ENCODE measurements around the gene ERAP2.

The ERAP2 gene

DNA sequence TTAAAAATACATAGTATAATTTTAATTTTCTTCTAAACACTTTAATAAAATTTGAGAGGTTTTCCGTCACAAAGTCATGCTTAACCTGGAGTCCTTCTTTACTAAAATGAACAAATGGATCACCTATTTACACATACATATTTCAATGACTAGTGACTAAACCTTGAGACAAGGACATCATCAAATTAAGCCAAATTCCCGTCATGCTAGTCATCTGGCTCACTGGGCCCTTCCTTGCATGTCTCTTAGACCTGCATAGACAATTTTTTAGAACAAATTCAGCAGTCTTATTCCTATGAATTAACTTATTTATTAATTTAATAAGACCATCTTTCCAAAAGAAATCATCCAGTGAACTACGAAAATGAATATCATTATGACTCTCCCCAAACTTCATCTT lies 26.6 kb downstream of the ERAP2 start:
- H3K18ac ChIP-seq (ENCODE audit: low read depth in 1 of 2, low read length in 2 of 2) = no peak overlapping the region
- no peaks in the 10 kb centered on the region for H3K4me1 ChIP-seq (ENCODE audit: control insufficient read depth, insufficient read depth, low read depth, low read length)
- H2AFZ ChIP-seq (ENCODE audit: low read depth, low read length) = no peak overlapping the region
- no peak overlapping the region for H4K8ac ChIP-seq (ENCODE audit: low read length)
- H2BK15ac ChIP-seq (ENCODE audit: low read depth, poor library complexity, severe bottlenecking) = no peak overlapping the region
- H3K14ac ChIP-seq (ENCODE audit: low read length in 2 of 2) = no peak overlapping the region
- H4K91ac ChIP-seq (ENCODE audit: low read length) = no peak overlapping the region
- no peak overlapping the region for H3K4me3 ChIP-seq (ENCODE audit: insufficient read depth in 1 of 2, low read depth in 1 of 2, low read length in 2 of 2)
- no peak overlapping the region for H3K27ac ChIP-seq (ENCODE audit: low read length, poor library complexity, severe bottlenecking)
- no peaks in the 10 kb centered on the region for H3K79me1 ChIP-seq (replicated peaks; ENCODE audit: low read length, poor library complexity, severe bottlenecking)
- no peak overlapping the region for H3K4me2 ChIP-seq (ENCODE audit: low read length, poor library complexity, severe bottlenecking)
- no peak overlapping the region for H3K9ac ChIP-seq (ENCODE audit: low read length)
- no peak overlapping the region for H2BK120ac ChIP-seq (ENCODE audit: low read depth, low read length)
- H3K23ac ChIP-seq (ENCODE audit: low read length in 2 of 2) = no peak overlapping the region
- H2BK5ac ChIP-seq (ENCODE audit: low read depth, low read length, poor library complexity, severe bottlenecking) = no peak overlapping the region
- no peak for DNase-seq
- no peaks in the 10 kb centered on the region for H3K9me3 ChIP-seq (ENCODE audit: control insufficient read depth, low read length)
- H3K27me3 ChIP-seq (ENCODE audit: control insufficient read depth in 1 of 2, insufficient read depth in 1 of 2, low read length in 2 of 2) = no peaks in the 10 kb centered on the region
- 98% methylated on average over 2 of the region's 3 CpGs for WGBS
- H2AK5ac ChIP-seq (ENCODE audit: low read length, severe bottlenecking) = no peak overlapping the region
- H3K36me3 ChIP-seq (ENCODE audit: control insufficient read depth in 1 of 2, insufficient read depth in 2 of 2, low read depth in 1 of 2, low read length in 2 of 2) = peaks cover 1 to 63% of the 10 kb centered on the region in 2 experiments
- H3K4ac ChIP-seq (ENCODE audit: low read depth in 1 of 2, low read length in 2 of 2) = no peak overlapping the region
- no peak overlapping the region for H2BK12ac ChIP-seq (ENCODE audit: low read length in 2 of 2)

DNA sequence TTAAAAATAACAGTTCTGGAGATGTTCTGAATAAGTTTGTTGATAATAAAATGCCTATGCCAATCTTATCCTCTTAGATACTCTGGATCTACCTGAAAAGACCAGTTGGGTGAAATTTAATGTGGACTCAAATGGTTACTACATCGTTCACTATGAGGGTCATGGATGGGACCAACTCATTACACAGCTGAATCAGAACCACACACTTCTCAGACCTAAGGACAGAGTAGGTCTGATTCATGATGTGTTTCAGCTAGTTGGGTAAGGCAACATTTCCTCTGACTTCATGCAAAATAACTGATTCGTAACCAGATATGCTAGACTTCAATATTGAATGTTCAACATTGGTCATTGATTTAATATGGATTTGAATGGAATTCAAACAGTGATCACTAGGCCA lies 27.0 kb downstream of the ERAP2 start:
- H3K23ac ChIP-seq (ENCODE audit: low read length in 2 of 2) = no peak overlapping the region
- no peak overlapping the region for H2BK12ac ChIP-seq (ENCODE audit: low read length in 2 of 2)
- H2BK5ac ChIP-seq (ENCODE audit: low read depth, low read length, poor library complexity, severe bottlenecking) = no peak overlapping the region
- H3K27me3 ChIP-seq (ENCODE audit: control insufficient read depth in 1 of 2, insufficient read depth in 1 of 2, low read length in 2 of 2) = no peaks in the 10 kb centered on the region
- H2AK5ac ChIP-seq (ENCODE audit: low read length, severe bottlenecking) = no peak overlapping the region
- H4K91ac ChIP-seq (ENCODE audit: low read length) = no peak overlapping the region
- H3K36me3 ChIP-seq (ENCODE audit: control insufficient read depth in 1 of 2, insufficient read depth in 2 of 2, low read depth in 1 of 2, low read length in 2 of 2) = peaks cover 0 to 65% of the 10 kb centered on the region in 2 experiments
- no peak overlapping the region for H3K9ac ChIP-seq (ENCODE audit: low read length)
- no peaks in the 10 kb centered on the region for H3K4me1 ChIP-seq (ENCODE audit: control insufficient read depth, insufficient read depth, low read depth, low read length)
- no peak overlapping the region for H3K4ac ChIP-seq (ENCODE audit: low read depth in 1 of 2, low read length in 2 of 2)
- H3K79me1 ChIP-seq (replicated peaks; ENCODE audit: low read length, poor library complexity, severe bottlenecking) = no peaks in the 10 kb centered on the region
- H2AFZ ChIP-seq (ENCODE audit: low read depth, low read length) = no peak overlapping the region
- no peak overlapping the region for H4K8ac ChIP-seq (ENCODE audit: low read length)
- H3K27ac ChIP-seq (ENCODE audit: low read length, poor library complexity, severe bottlenecking) = no peak overlapping the region
- 100% methylated on average over 1 of the region's 2 CpGs for WGBS
- DNase-seq = no peak
- no peak overlapping the region for H2BK15ac ChIP-seq (ENCODE audit: low read depth, poor library complexity, severe bottlenecking)
- H3K4me3 ChIP-seq (ENCODE audit: insufficient read depth in 1 of 2, low read depth in 1 of 2, low read length in 2 of 2) = no peak overlapping the region
- H3K4me2 ChIP-seq (ENCODE audit: low read length, poor library complexity, severe bottlenecking) = no peak overlapping the region
- no peak overlapping the region for H3K18ac ChIP-seq (ENCODE audit: low read depth in 1 of 2, low read length in 2 of 2)
- no peak overlapping the region for H3K14ac ChIP-seq (ENCODE audit: low read length in 2 of 2)
- H2BK120ac ChIP-seq (ENCODE audit: low read depth, low read length) = no peak overlapping the region
- no peaks in the 10 kb centered on the region for H3K9me3 ChIP-seq (ENCODE audit: control insufficient read depth, low read length)

DNA sequence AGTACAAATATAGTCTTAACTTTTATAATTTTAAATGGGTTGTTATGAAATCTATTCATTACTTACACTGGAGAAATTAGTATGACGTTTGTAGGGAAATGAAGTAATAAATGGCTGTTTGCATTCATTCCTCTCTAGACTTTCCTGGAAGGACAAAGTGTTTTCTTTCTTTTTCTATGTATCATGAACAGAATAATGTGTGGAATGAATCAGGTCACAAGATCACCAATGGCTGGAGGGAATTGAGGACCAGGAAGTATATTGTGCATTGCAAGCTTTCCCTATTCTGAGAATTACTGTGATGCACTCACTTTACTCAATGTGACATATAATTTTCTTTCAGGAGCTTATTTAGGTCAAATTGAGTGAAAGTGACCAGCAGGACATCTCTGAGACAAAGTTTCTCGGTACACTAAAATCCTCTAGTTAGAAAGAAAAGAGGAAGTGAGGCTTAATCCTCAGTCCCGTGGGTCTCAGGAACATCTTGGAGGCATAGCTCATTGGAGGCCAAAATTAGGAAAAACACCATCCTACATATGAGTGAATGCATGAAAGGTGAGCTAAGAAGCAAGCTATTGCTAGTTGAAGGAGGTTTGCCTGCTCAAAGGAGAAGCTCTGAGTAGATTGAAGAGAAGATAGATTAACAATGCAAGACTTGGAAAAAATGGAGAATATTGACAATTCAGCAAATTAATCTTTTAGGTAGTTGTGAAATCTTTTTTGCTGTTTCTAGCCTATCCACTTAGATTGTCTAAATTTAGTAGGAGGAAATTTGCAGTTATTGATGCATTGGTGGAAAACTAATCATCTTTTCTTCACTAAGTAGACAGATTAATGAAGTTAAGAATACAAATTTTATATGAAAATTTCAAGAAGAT lies 28.0 kb downstream of the ERAP2 start:
- Histone ChIP-seq H3K23ac (ENCODE audit: low read length in 2 of 2) (no peak overlapping the region), H3K9me3 (ENCODE audit: control insufficient read depth, low read length) (no peaks in the 10 kb centered on the region), H3K4me2 (ENCODE audit: low read length, poor library complexity, severe bottlenecking) (no peak overlapping the region), H3K4ac (ENCODE audit: low read depth in 1 of 2, low read length in 2 of 2) (no peak overlapping the region), H2BK12ac (ENCODE audit: low read length in 2 of 2) (no peak overlapping the region), H3K36me3 (ENCODE audit: control insufficient read depth in 1 of 2, insufficient read depth in 2 of 2, low read depth in 1 of 2, low read length in 2 of 2) (peaks cover 0 to 67% of the 10 kb centered on the region in 2 experiments), H3K18ac (ENCODE audit: low read depth in 1 of 2, low read length in 2 of 2) (no peak overlapping the region), H3K4me3 (ENCODE audit: insufficient read depth in 1 of 2, low read depth in 1 of 2, low read length in 2 of 2) (no peak overlapping the region), H3K27ac (ENCODE audit: low read length, poor library complexity, severe bottlenecking) (no peak overlapping the region), H2AFZ (ENCODE audit: low read depth, low read length) (no peak overlapping the region), H4K8ac (ENCODE audit: low read length) (no peak overlapping the region), H4K91ac (ENCODE audit: low read length) (no peak overlapping the region), H3K14ac (ENCODE audit: low read length in 2 of 2) (no peak overlapping the region), H2AK5ac (ENCODE audit: low read length, severe bottlenecking) (no peak overlapping the region), H3K4me1 (ENCODE audit: control insufficient read depth, insufficient read depth, low read depth, low read length) (no peaks in the 10 kb centered on the region), H2BK15ac (ENCODE audit: low read depth, poor library complexity, severe bottlenecking) (no peak overlapping the region), H3K79me1 (replicated peaks; ENCODE audit: low read length, poor library complexity, severe bottlenecking) (no peaks in the 10 kb centered on the region), H2BK120ac (ENCODE audit: low read depth, low read length) (no peak overlapping the region), H3K9ac (ENCODE audit: low read length) (no peak overlapping the region), H2BK5ac (ENCODE audit: low read depth, low read length, poor library complexity, severe bottlenecking) (no peak overlapping the region), H3K27me3 (ENCODE audit: control insufficient read depth in 1 of 2, insufficient read depth in 1 of 2, low read length in 2 of 2) (no peaks in the 10 kb centered on the region)
- no peak for DNase-seq
- 64% methylated on average over 2 of the region's 3 CpGs for WGBS

DNA sequence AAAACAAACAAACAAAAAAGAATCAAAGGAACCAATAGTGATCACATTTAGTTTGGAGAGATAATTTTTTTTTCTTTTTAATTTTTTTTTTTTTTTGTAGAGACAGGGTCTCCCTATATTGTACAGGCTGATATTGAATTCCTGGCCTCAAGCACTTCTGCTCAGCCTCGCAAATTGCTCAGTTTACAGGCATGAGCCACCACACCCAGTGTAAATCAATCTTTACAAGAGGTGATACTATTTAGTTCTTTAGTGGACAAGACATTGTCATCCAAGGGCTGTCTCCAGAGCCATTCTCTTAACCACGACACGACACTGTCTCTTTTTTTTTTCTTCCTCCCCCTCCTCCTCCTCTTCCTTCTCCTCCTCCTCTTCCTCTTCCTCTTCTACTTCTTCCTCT lies 29.6 kb downstream of the ERAP2 start:
- WGBS = 98% methylated on average over 3 of the region's 3 CpGs
- no peak overlapping the region for H2BK5ac ChIP-seq (ENCODE audit: low read depth, low read length, poor library complexity, severe bottlenecking)

More for the DNA sequence above, 29.6 kb downstream of the ERAP2 start:
- no peak overlapping the region for H3K4me3 ChIP-seq (ENCODE audit: insufficient read depth in 1 of 2, low read depth in 1 of 2, low read length in 2 of 2)
- H4K8ac ChIP-seq (ENCODE audit: low read length) = no peak overlapping the region
- no peak overlapping the region for H3K4ac ChIP-seq (ENCODE audit: low read depth in 1 of 2, low read length in 2 of 2)
- no peak overlapping the region for H3K4me2 ChIP-seq (ENCODE audit: low read length, poor library complexity, severe bottlenecking)
- no peak overlapping the region for H3K14ac ChIP-seq (ENCODE audit: low read length in 2 of 2)
- no peaks in the 10 kb centered on the region for H3K9me3 ChIP-seq (ENCODE audit: control insufficient read depth, low read length)
- DNase-seq = no peak
- H3K79me1 ChIP-seq (replicated peaks; ENCODE audit: low read length, poor library complexity, severe bottlenecking) = no peaks in the 10 kb centered on the region
- H2AK5ac ChIP-seq (ENCODE audit: low read length, severe bottlenecking) = no peak overlapping the region
- no peak overlapping the region for H2BK15ac ChIP-seq (ENCODE audit: low read depth, poor library complexity, severe bottlenecking)
- no peak overlapping the region for H3K9ac ChIP-seq (ENCODE audit: low read length)
- H4K91ac ChIP-seq (ENCODE audit: low read length) = no peak overlapping the region
- H2BK120ac ChIP-seq (ENCODE audit: low read depth, low read length) = no peak overlapping the region
- no peaks in the 10 kb centered on the region for H3K4me1 ChIP-seq (ENCODE audit: control insufficient read depth, insufficient read depth, low read depth, low read length)
- no peak overlapping the region for H3K23ac ChIP-seq (ENCODE audit: low read length in 2 of 2)
- H2AFZ ChIP-seq (ENCODE audit: low read depth, low read length) = no peak overlapping the region
- peaks cover 6 to 68% of the 10 kb centered on the region in 2 experiments for H3K36me3 ChIP-seq (ENCODE audit: control insufficient read depth in 1 of 2, insufficient read depth in 2 of 2, low read depth in 1 of 2, low read length in 2 of 2)
- H3K27me3 ChIP-seq (ENCODE audit: control insufficient read depth in 1 of 2, insufficient read depth in 1 of 2, low read length in 2 of 2) = no peaks in the 10 kb centered on the region
- no peak overlapping the region for H3K27ac ChIP-seq (ENCODE audit: low read length, poor library complexity, severe bottlenecking)
- no peak overlapping the region for H3K18ac ChIP-seq (ENCODE audit: low read depth in 1 of 2, low read length in 2 of 2)
- H2BK12ac ChIP-seq (ENCODE audit: low read length in 2 of 2) = no peak overlapping the region

Measured in mesenchymal stem cell (in vitro differentiated cells and primary cell).